Osteoblast (primary cell): ENCODE data around the gene PPP1R2B. TPM values are rescaled to one million over a fixed set of nuclear protein-coding genes. Genes with fewer than 3 reads are reported as not detected.

ENCODE experiments used
- DNase-seq: peaks from one replicate; pipeline ENCODE4 v3.0.0; 2011; ENCODE audit warnings: low spot score, mixed read lengths; ENCODE audit not compliant: insufficient read length; ENCODE audit errors: missing footprints
- H2AFZ ChIP-seq: 2 replicates; pipeline ENCODE4 v1.6.0; 2011; ENCODE audit warnings: mild to moderate bottlenecking, low read length
- H3K27ac ChIP-seq: 2 replicates; pipeline ENCODE4 v1.5.1; 2011; ENCODE audit warnings: mild to moderate bottlenecking, low read depth, low read length, moderate library complexity
- H3K27me3 ChIP-seq: 2 replicates; pipeline ENCODE4 v1.6.0; 2012; ENCODE audit warnings: mild to moderate bottlenecking, control low read depth, inconsistent platforms, low read length, moderate library complexity; ENCODE audit not compliant: insufficient read depth
- H3K36me3 ChIP-seq: 2 replicates; pipeline ENCODE4 v1.5.1; 2011; ENCODE audit warnings: mild to moderate bottlenecking, low read length, control low read depth, moderate library complexity; ENCODE audit not compliant: insufficient read depth
- H3K4me1 ChIP-seq: 2 replicates; pipeline ENCODE4 v1.5.1; 2011; ENCODE audit warnings: mild to moderate bottlenecking, low read length, control low read depth, moderate library complexity; ENCODE audit not compliant: insufficient read depth
- H3K4me2 ChIP-seq: 2 replicates; pipeline ENCODE4 v1.6.0; 2011; ENCODE audit warnings: mild to moderate bottlenecking, low read length; ENCODE audit not compliant: insufficient read depth
- H3K4me3 ChIP-seq: fragments of 200-600 bp; sonication (generic); 3 replicates; pipeline ENCODE4 v1.5.1; 2012; ENCODE audit warnings: mild to moderate bottlenecking, low read length, inconsistent platforms; ENCODE audit not compliant: insufficient read depth
- H3K79me2 ChIP-seq: 2 replicates; pipeline ENCODE4 v1.6.0; 2012; ENCODE audit warnings: mild to moderate bottlenecking, low read length, control low read depth, inconsistent platforms; ENCODE audit not compliant: insufficient read depth
- H3K9me3 ChIP-seq: 2 replicates; pipeline ENCODE4 v1.5.1; 2011; ENCODE audit warnings: low read depth, low read length, control low read depth
- H4K20me1 ChIP-seq: 2 replicates; pipeline ENCODE4 v1.6.0; 2012; ENCODE audit warnings: mild to moderate bottlenecking, low read length, control low read depth; ENCODE audit not compliant: insufficient read depth
- total RNA-seq: library from RNA; depleted of rRNA; stranded (reverse); fragments of >200 nt; gene quantifications from 2 replicates; pipeline ENCODE4 v1.2.3, GENCODE V29; 2012
- TF ChIP-seq, protein P1 (sequence below): IDR thresholded peaks from 2 replicates; pipeline ENCODE4 v1.5.1; 2011; ENCODE audit warnings: mild to moderate bottlenecking, low read depth, low read length, moderate library complexity; ENCODE audit errors: extremely low read depth

The PPP1R2B gene
- total RNA-seq, 1 donor: under 0.01 TPM

DNA sequence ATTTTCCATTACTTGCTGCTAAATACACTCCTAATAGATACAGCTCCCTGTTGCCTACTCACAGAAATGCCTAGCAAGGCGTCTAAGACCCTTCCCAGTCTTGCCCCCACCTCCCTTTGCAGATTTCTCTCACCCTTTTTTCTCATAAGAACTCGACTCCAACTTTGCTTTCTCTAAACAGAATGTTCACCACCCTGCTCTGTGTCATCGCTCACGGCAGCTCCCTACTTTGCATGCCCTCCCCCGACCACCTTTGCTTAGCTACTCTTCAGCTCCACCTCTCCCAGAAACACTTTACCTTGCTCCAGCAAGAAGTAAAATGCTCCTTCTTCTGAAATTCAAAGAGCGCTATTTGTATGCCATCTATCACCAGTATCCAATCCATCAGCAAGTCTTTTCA is 15.2 kb upstream of the PPP1R2B start:
- no peaks in the 10 kb centered on the region for H3K79me2 ChIP-seq
- H3K36me3 ChIP-seq: no peaks in the 10 kb centered on the region
- H2AFZ ChIP-seq: no peak overlapping the region
- H3K4me2 ChIP-seq: no peak overlapping the region
- no peaks in the 10 kb centered on the region for H4K20me1 ChIP-seq
- TF ChIP-seq, protein P1, sequence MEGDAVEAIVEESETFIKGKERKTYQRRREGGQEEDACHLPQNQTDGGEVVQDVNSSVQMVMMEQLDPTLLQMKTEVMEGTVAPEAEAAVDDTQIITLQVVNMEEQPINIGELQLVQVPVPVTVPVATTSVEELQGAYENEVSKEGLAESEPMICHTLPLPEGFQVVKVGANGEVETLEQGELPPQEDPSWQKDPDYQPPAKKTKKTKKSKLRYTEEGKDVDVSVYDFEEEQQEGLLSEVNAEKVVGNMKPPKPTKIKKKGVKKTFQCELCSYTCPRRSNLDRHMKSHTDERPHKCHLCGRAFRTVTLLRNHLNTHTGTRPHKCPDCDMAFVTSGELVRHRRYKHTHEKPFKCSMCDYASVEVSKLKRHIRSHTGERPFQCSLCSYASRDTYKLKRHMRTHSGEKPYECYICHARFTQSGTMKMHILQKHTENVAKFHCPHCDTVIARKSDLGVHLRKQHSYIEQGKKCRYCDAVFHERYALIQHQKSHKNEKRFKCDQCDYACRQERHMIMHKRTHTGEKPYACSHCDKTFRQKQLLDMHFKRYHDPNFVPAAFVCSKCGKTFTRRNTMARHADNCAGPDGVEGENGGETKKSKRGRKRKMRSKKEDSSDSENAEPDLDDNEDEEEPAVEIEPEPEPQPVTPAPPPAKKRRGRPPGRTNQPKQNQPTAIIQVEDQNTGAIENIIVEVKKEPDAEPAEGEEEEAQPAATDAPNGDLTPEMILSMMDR: no peak
- H3K9me3 ChIP-seq: no peaks in the 10 kb centered on the region
- H3K27me3 ChIP-seq: no peaks in the 10 kb centered on the region
- H3K27ac ChIP-seq: no peak overlapping the region
- H3K4me1 ChIP-seq: no peaks in the 10 kb centered on the region
- no peak for DNase-seq
- H3K4me3 ChIP-seq: no peak overlapping the region

DNA sequence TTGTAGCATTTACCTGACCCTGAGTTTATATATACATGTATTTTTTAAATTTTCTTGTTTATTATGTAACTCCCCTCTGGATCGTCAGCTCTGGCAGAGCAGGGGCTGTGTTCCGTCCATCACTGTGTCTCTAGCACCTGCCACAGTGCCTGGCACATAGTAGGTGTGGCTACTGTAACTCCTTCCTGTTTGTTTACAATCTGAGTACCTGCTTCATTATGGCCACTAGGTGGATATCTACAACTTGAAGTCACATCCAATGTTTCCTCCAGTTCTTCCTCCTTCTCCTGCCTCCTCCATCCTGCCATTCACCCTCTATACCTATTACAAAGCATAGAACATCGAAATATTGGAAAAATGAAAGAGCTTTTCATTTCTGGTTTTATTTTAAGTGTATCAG is 14.2 kb upstream of the PPP1R2B start:
- Histone ChIP-seq H2AFZ (no peak overlapping the region), H3K79me2 (no peaks in the 10 kb centered on the region), H3K4me3 (no peak overlapping the region), H3K4me2 (no peak overlapping the region), H3K9me3 (no peaks in the 10 kb centered on the region), H4K20me1 (no peaks in the 10 kb centered on the region), H3K27me3 (no peaks in the 10 kb centered on the region), H3K36me3 (no peaks in the 10 kb centered on the region), H3K27ac (no peak overlapping the region), H3K4me1 (no peaks in the 10 kb centered on the region)
- TF ChIP-seq, protein P1: no peak
- DNase-seq: no peak

DNA sequence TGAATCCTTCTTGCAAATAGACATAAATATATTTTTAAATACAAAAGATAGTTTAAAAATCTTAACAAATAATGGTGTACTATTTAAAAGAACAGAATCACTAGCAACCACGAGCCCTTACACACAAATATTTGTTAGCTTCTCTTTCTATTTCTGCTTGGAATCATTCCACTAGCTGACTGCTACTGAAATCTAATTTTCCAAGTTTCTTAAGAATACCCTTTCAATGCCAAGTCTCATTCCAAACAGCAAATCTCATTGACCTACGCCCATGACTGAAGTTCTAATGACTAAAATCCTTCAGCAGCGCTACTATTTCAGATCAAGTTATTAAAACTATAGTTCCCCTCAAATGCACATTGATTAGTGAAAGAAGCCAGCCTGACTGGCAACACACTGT is 13.2 kb upstream of the PPP1R2B start:
- Histone ChIP-seq H3K4me2 (no peak overlapping the region), H3K4me1 (no peaks in the 10 kb centered on the region), H3K9me3 (no peaks in the 10 kb centered on the region), H3K27ac (no peak overlapping the region), H2AFZ (no peak overlapping the region), H3K79me2 (no peaks in the 10 kb centered on the region), H4K20me1 (no peaks in the 10 kb centered on the region), H3K36me3 (no peaks in the 10 kb centered on the region), H3K4me3 (no peak overlapping the region), H3K27me3 (no peaks in the 10 kb centered on the region)
- DNase-seq: no peak
- TF ChIP-seq, protein P1: no peak

DNA sequence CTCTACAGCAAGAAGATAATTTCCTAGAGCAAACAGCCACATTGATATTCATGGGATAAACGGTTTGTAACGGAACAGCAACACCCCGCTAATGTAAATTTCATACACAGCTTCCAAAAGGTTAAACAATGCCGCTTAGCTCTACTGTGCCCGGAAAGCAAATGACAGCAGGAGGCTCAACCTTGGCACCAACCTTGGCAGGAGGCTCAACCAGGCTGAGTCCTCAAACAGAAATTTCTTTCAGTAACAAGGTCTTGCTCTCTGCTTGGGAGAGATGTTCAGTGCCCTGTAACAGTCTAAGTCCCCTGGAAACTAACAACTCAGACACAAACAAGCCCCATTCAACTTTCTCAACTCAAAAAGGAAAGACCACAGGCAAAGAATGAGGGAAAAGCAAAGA is 11.1 kb upstream of the PPP1R2B start:
- no peak overlapping the region for H3K4me3 ChIP-seq
- no peak overlapping the region for H3K27ac ChIP-seq
- no peak overlapping the region for H2AFZ ChIP-seq
- H3K79me2 ChIP-seq: no peaks in the 10 kb centered on the region
- no peak for DNase-seq
- no peaks in the 10 kb centered on the region for H3K4me1 ChIP-seq
- no peaks in the 10 kb centered on the region for H3K36me3 ChIP-seq
- no peaks in the 10 kb centered on the region for H4K20me1 ChIP-seq
- TF ChIP-seq, protein P1: no peak
- H3K9me3 ChIP-seq: no peaks in the 10 kb centered on the region
- H3K4me2 ChIP-seq: no peak overlapping the region
- H3K27me3 ChIP-seq: no peaks in the 10 kb centered on the region
